HepG2 (cell line): Measurements from ENCODE around the gene AP3M1. TPM values are rescaled to one million over a fixed set of nuclear protein-coding genes. Genes with fewer than 3 reads are reported as not detected.

Source experiments
- AKAP8 ChIP-seq: sonication (generic); formaldehyde crosslinking; IDR thresholded peaks from 2 replicates; pipeline ENCODE4 v1.5.1; 2020; ENCODE audit warnings: mild to moderate bottlenecking, missing genetic modification reagents
- ASH2L ChIP-seq: fragments of 300-600, 200-600 bp; sonication (generic); IDR thresholded peaks from 2 replicates; pipeline ENCODE4 v1.7.0; 2017; ENCODE audit warnings: low read depth, mild to moderate bottlenecking, moderate library complexity, mixed read lengths, low read length; ENCODE audit not compliant: insufficient read length
- CAMTA2 ChIP-seq: sonication (generic); formaldehyde crosslinking; IDR thresholded peaks from 2 replicates; pipeline ENCODE4 v1.4.0; 2020; ENCODE audit warnings: mild to moderate bottlenecking, missing genetic modification reagents, borderline replicate concordance
- CREB1 ChIP-seq, 2 experiments: fragments of 450-650 bp in 1 of 2; IDR thresholded peaks; 2 replicates each; pipeline ENCODE4 v1.6.1; 2016 to 2017; ENCODE audit warnings: control low read depth in 1 of 2, mild to moderate bottlenecking in 1 of 2, missing compliant biosample characterization in 1 of 2, missing genetic modification characterization in 1 of 2
- ELF4 ChIP-seq: sonication (generic); formaldehyde crosslinking; IDR thresholded peaks from 2 replicates; pipeline ENCODE4 v1.5.0; 2020; ENCODE audit warnings: missing genetic modification reagents, mild to moderate bottlenecking, moderate library complexity, borderline replicate concordance
- FOXK1 ChIP-seq: sonication (generic); formaldehyde crosslinking; IDR thresholded peaks from 2 replicates; pipeline ENCODE4 v1.4.0; 2020; ENCODE audit warnings: low read depth, missing genetic modification reagents, borderline replicate concordance
- HBP1 ChIP-seq: IDR thresholded peaks from 2 replicates; pipeline ENCODE4 v1.6.1; 2016; ENCODE audit warnings: low read depth, control low read depth
- HOXA7 ChIP-seq: sonication (generic); formaldehyde crosslinking; IDR thresholded peaks from 2 replicates; pipeline ENCODE4 v1.8.1; 2022; ENCODE audit warnings: mild to moderate bottlenecking, missing genetic modification reagents, moderate library complexity
- KDM4B ChIP-seq: sonication (generic); formaldehyde crosslinking; IDR thresholded peaks from 2 replicates; pipeline ENCODE4 v1.4.0; 2020; ENCODE audit warnings: missing genetic modification reagents
- MAX ChIP-seq: IDR thresholded peaks from 2 replicates; pipeline ENCODE4 v1.6.1; 2012; ENCODE audit warnings: inconsistent platforms
- MBNL3 ChIP-seq: fragments of 250-450 bp; sonication (Bioruptor Pico); conservative IDR thresholded peaks from 2 replicates; pipeline ENCODE4 v1.8.0; 2022; ENCODE audit warnings: mild to moderate bottlenecking, inconsistent platforms
- MYC ChIP-seq: sonication (generic); formaldehyde crosslinking; IDR thresholded peaks from 2 replicates; pipeline ENCODE4 v1.9.0; 2021; ENCODE audit warnings: missing genetic modification reagents, borderline replicate concordance
- NFKB2 ChIP-seq: sonication (generic); formaldehyde crosslinking; IDR thresholded peaks from 2 replicates; pipeline ENCODE4 v1.4.0; 2020; ENCODE audit warnings: missing genetic modification reagents, borderline replicate concordance
- NRL ChIP-seq: sonication (generic); formaldehyde crosslinking; IDR thresholded peaks from 2 replicates; pipeline ENCODE4 v1.5.0; 2020; ENCODE audit warnings: missing genetic modification reagents, mild to moderate bottlenecking, moderate library complexity, borderline replicate concordance
- PHF20 ChIP-seq: sonication (generic); formaldehyde crosslinking; IDR thresholded peaks from 2 replicates; pipeline ENCODE4 v1.5.0; 2020; ENCODE audit warnings: mild to moderate bottlenecking, missing genetic modification reagents
- THAP11 ChIP-seq: IDR thresholded peaks from 2 replicates; pipeline ENCODE4 v1.6.1; 2016; ENCODE audit warnings: missing biosample characterization, missing genetic modification reagents
- THAP7 ChIP-seq: sonication (generic); formaldehyde crosslinking; IDR thresholded peaks from 2 replicates; pipeline ENCODE4 v1.8.1; 2023; ENCODE audit warnings: mild to moderate bottlenecking, missing genetic modification reagents
- U2AF2 ChIP-seq: fragments of 200-400 bp; formaldehyde crosslinking; IDR thresholded peaks from 2 replicates; pipeline ENCODE4 v1.6.1; 2017; ENCODE audit warnings: low read depth, mild to moderate bottlenecking, low read length
- ZFP82 ChIP-seq: sonication (generic); formaldehyde crosslinking; IDR thresholded peaks from 2 replicates; pipeline ENCODE4 v1.5.1; 2020; ENCODE audit warnings: mild to moderate bottlenecking, missing genetic modification reagents, borderline replicate concordance
- ZNF335 ChIP-seq: sonication (generic); formaldehyde crosslinking; IDR thresholded peaks from 2 replicates; pipeline ENCODE4 v1.4.0; 2020; ENCODE audit warnings: missing genetic modification reagents
- ZNF34 ChIP-seq: sonication (generic); formaldehyde crosslinking; IDR thresholded peaks from 2 replicates; pipeline ENCODE4 v1.4.0; 2020; ENCODE audit warnings: mild to moderate bottlenecking, missing genetic modification reagents, borderline replicate concordance
- ZNF496 ChIP-seq: sonication (generic); formaldehyde crosslinking; IDR thresholded peaks from 2 replicates; pipeline ENCODE4 v1.8.1; 2023; ENCODE audit warnings: mild to moderate bottlenecking, moderate library complexity, missing genetic modification reagents; ENCODE audit not compliant: insufficient replicate concordance
- ZNF562 ChIP-seq: sonication (generic); formaldehyde crosslinking; IDR thresholded peaks from 2 replicates; pipeline ENCODE4 v1.8.0; 2022; ENCODE audit warnings: missing genetic modification reagents, borderline replicate concordance
- ZNF605 ChIP-seq: sonication (generic); formaldehyde crosslinking; IDR thresholded peaks from 2 replicates; pipeline ENCODE4 v1.8.0; 2022; ENCODE audit warnings: mild to moderate bottlenecking, missing genetic modification reagents
- ZNF672 ChIP-seq: sonication (generic); formaldehyde crosslinking; IDR thresholded peaks from 2 replicates; pipeline ENCODE4 v1.8.1; 2022; ENCODE audit warnings: missing genetic modification reagents
- polyA plus RNA-seq, 8 experiments: library from polyadenylated mRNA; depleted of rRNA in 3 of 8; stranded (reverse) in 7 of 8; unstranded in 1 of 8; fragments of >200 nt; fragmentation: Illumina TruSeq in 4 of 8; extraction: Trizol in 4 of 8; gene quantifications; 2 replicates each; pipeline versions ENCODE4 v1.2.1 to v1.2.3, GENCODE V29; 2011 to 2016; ENCODE audit warnings: low read depth in 4 of 8, missing spikeins in 1 of 8, mixed read lengths in 1 of 8; ENCODE audit not compliant: insufficient read depth in 1 of 8
- total RNA-seq, 5 experiments: library from RNA; depleted of rRNA; stranded (reverse); fragments of >200 nt; fragmentation: Illumina TruSeq; extraction: Trizol; gene quantifications; 2 replicates each; pipeline ENCODE4 v1.2.3, GENCODE V29; 2016; ENCODE audit warnings: low read depth in 1 of 5
- TF ChIP-seq, protein P1 (sequence below): sonication (generic); formaldehyde crosslinking; conservative IDR thresholded peaks from 2 replicates; pipeline ENCODE4 v1.8.1; 2023; ENCODE audit warnings: missing genetic modification reagents

Gene AP3M1
- total and polyA plus RNA-seq, 2 of the 13 experiments (the other 11 are each of a cell fraction or from before 2014, with no cell fraction given), result 29.0 to 31.6 TPM

DNA sequence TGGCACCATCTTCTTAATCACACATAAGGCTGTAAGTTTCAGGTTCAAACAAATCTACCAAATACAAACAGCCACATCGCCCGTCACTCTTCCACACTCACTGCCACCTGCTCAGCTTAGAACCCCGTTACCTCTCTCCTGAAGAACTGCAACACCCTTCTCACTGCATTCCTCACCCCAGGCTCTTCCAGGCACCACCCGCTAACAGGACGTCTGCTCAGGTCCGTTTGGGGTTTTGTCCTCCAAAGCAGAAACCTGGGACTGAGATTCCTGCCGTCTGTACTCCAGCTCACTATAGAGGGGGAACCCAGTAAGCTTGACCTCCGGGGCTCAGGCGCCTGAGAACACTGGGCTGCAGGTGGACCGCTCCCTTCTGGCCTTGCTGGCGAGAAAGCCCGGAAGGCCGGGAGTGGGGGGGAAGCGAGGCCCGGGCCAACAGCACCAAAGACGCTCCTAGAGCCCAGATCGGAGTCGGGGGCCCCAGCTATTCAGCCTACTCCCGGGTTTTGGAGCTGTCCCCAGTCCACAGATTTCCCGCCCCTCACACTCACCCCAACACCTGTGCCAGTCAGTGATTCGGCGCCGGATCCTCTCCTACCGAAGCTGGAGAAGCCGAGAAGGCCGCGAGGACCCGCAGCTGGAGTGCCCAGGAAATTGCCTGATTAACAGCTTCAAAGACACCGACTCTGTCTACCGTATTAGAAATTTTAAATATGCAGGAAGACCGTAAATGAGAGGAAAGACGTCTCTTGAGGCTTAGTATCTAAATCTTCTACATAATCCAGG is at the start of gene AP3M1 (continued):
- no peak for TF ChIP-seq AKAP8
- TF ChIP-seq, protein P1, sequence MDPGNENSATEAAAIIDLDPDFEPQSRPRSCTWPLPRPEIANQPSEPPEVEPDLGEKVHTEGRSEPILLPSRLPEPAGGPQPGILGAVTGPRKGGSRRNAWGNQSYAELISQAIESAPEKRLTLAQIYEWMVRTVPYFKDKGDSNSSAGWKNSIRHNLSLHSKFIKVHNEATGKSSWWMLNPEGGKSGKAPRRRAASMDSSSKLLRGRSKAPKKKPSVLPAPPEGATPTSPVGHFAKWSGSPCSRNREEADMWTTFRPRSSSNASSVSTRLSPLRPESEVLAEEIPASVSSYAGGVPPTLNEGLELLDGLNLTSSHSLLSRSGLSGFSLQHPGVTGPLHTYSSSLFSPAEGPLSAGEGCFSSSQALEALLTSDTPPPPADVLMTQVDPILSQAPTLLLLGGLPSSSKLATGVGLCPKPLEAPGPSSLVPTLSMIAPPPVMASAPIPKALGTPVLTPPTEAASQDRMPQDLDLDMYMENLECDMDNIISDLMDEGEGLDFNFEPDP, result 0 out of 2 replicates have a peak, but pooled peaks have one; percentile 76
- TF ChIP-seq HOXA7 (CRISPR knock-in tag), result no peak
- 0 out of 2 replicates have a peak, but pooled peaks have one; percentile 5 for TF ChIP-seq HBP1 (CRISPR knock-in tag)
- no peak for TF ChIP-seq CREB1 (IDR thresholded peaks at IDR 0.05)
- peak; percentile 78 for TF ChIP-seq CREB1 (CRISPR knock-in tag; IDR thresholded peaks at IDR 0.05)
- peak; percentile 37; the same call in 1 of the 2 replicates for TF ChIP-seq FOXK1 (CRISPR knock-in tag)
- peak; percentile 22; the same call in 1 of the 2 replicates for TF ChIP-seq MYC (CRISPR knock-in tag)
- no peak for TF ChIP-seq U2AF2
- TF ChIP-seq CAMTA2 (CRISPR knock-in tag), result 0 out of 2 replicates have a peak, but pooled peaks have one; percentile 44
- no peak; the same call in 1 of the 2 replicates for TF ChIP-seq KDM4B (CRISPR knock-in tag)
- peak; percentile 69; the same call in 1 of the 2 replicates for TF ChIP-seq THAP11 (CRISPR knock-in tag)
- TF ChIP-seq PHF20 (CRISPR knock-in tag), result peak; percentile 33; the same call in 1 of the 2 replicates
- TF ChIP-seq ZNF605, result peak; percentile 48; the same call in 1 of the 2 replicates
- TF ChIP-seq MAX, result 0 out of 2 replicates have a peak, but pooled peaks have one; percentile 10
- TF ChIP-seq ELF4, result peak; percentile 79; the same call in 1 of the 2 replicates
- peak; percentile 99 for TF ChIP-seq ZNF335 (CRISPR knock-in tag)
- no peak for TF ChIP-seq ZNF562 (CRISPR knock-in tag)
- TF ChIP-seq ZNF496 (CRISPR knock-in tag), result no peak
- TF ChIP-seq ZNF34 (CRISPR knock-in tag), result 0 out of 2 replicates have a peak, but pooled peaks have one; percentile 30
- TF ChIP-seq ZNF672 (CRISPR knock-in tag), result no peak
- TF ChIP-seq THAP7 (CRISPR knock-in tag), result no peak
- no peak for TF ChIP-seq ZFP82 (CRISPR knock-in tag)
- TF ChIP-seq ASH2L, result peak; percentile 94
- no peak for TF ChIP-seq NRL (CRISPR knock-in tag)
- no peak for TF ChIP-seq MBNL3 (CRISPR knock-in tag)
- TF ChIP-seq NFKB2 (CRISPR knock-in tag), result peak; percentile 31; the same call in 1 of the 2 replicates
